Panc1 (cell line): ENCODE data around the gene PNO1. TPM values are rescaled to one million over a fixed set of nuclear protein-coding genes. Genes with fewer than 3 reads are reported as not detected.

Experiments
- ATAC-seq: fragments of 200-7000 bp; cut with Tn5 transposase; 2 replicates; pipeline ENCODE4 v1.9.1; 2020; ENCODE audit warnings: mild to moderate bottlenecking, moderate library complexity
- BruUV-seq: library from RNA; stranded (reverse); fragments of 400-500 nt; replicated peaks from 2 replicates; lab custom pipeline; 2021; lab: Mats Ljungman, UMichigan
- CTCF ChIA-PET: fragments of 300-600 bp; sonication (Branson Sonifier 250); formaldehyde crosslinking; loops from one replicate; lab custom pipeline; 2022; ENCODE audit warnings: antibody characterized with exemption; lab: Charles Lee
- POLR2A ChIA-PET: fragments of 300-600 bp; sonication (Branson Sonifier 250); formaldehyde crosslinking; loops from one replicate; lab custom pipeline; 2022; ENCODE audit warnings: antibody characterized with exemption; lab: Charles Lee
- DNase-seq: peaks from one replicate; pipeline ENCODE4 v3.0.0-alpha.2; 2010; ENCODE audit warnings: low read depth, low spot score
- H3K27ac ChIP-seq: 2 replicates; pipeline ENCODE4 v1.5.1; 2011; ENCODE audit warnings: mild to moderate bottlenecking, low read length, inconsistent platforms
- H3K27me3 ChIP-seq: fragments of 200-500 bp; sonication (Bioruptor generic); 2 replicates; pipeline ENCODE4 v1.6.0; 2014; ENCODE audit warnings: low read length, inconsistent platforms; ENCODE audit not compliant: control insufficient read depth, insufficient read depth
- H3K36me3 ChIP-seq: fragments of 200-500 bp; sonication (Bioruptor generic); 2 replicates; pipeline ENCODE4 v1.5.1; 2014; ENCODE audit warnings: inconsistent platforms, mild to moderate bottlenecking, low read length, moderate library complexity; ENCODE audit not compliant: control insufficient read depth, insufficient read depth
- H3K4me1 ChIP-seq: 2 replicates; pipeline ENCODE4 v1.5.1; 2011; ENCODE audit warnings: inconsistent platforms, mild to moderate bottlenecking, low read length, moderate library complexity; ENCODE audit not compliant: control insufficient read depth, insufficient read depth
- H3K4me3 ChIP-seq, 2 experiments: 2 replicates each; pipeline ENCODE4 v1.5.1; 2011 to 2012; ENCODE audit warnings: low read depth in 2 of 2, low read length in 2 of 2, mild to moderate bottlenecking in 2 of 2, inconsistent platforms in 1 of 2, moderate library complexity in 1 of 2
- H3K9me3 ChIP-seq: fragments of 200-500 bp; sonication (Bioruptor generic); 2 replicates; pipeline ENCODE4 v1.5.1; 2014; ENCODE audit warnings: low read depth, mild to moderate bottlenecking, inconsistent platforms, low read length, moderate library complexity; ENCODE audit not compliant: control insufficient read depth, insufficient read depth
- POLR2AphosphoS5 ChIP-seq: IDR thresholded peaks from 2 replicates; pipeline ENCODE4 v1.6.1; 2012; ENCODE audit warnings: mild to moderate bottlenecking, low read depth, low read length, moderate library complexity
- SIN3A ChIP-seq: IDR thresholded peaks from 2 replicates; pipeline ENCODE4 v1.6.1; 2012; ENCODE audit warnings: low read depth, mild to moderate bottlenecking, low read length, moderate library complexity, borderline replicate concordance; ENCODE audit not compliant: insufficient read depth
- TCF7L2 ChIP-seq: IDR thresholded peaks from 2 replicates; pipeline ENCODE4 v1.6.1; 2011; ENCODE audit warnings: mild to moderate bottlenecking, low read depth, low read length, inconsistent platforms
- in situ Hi-C: cut with HindIII; loops from 2 replicates; pipeline ENCODE4 v1.10.0; 2016; ENCODE audit warnings: low sequenced_read_pairs, low pct_unique_long_range_greater_than_20kb
- intact Hi-C: fragments of 100-400 bp; cut with micrococcal nuclease; formaldehyde crosslinking; loops from one replicate; pipeline ENCODE4 v1.10.0; 2022; ENCODE audit not compliant: unreplicated experiment
- total RNA-seq: library from RNA; stranded (reverse); gene quantifications from one replicate; pipeline ENCODE4 v1.2.1, GENCODE V29; 2021; ENCODE audit not compliant: unreplicated experiment
- TF ChIP-seq, protein P1 (sequence below): fragments of 450-650 bp; IDR thresholded peaks from 2 replicates; pipeline ENCODE4 v1.5.1; 2017; ENCODE audit warnings: mild to moderate bottlenecking
- TF ChIP-seq, protein P2 (sequence below), 2 experiments: IDR thresholded peaks; 2 replicates each; pipeline ENCODE4 v1.6.1; 2011 to 2012; ENCODE audit warnings: low read depth in 2 of 2, control low read depth in 1 of 2, low read length in 1 of 2, mild to moderate bottlenecking in 1 of 2, moderate library complexity in 1 of 2; ENCODE audit not compliant: insufficient read depth in 1 of 2

The PNO1 gene
- total RNA-seq, 1 experiment from 2014 or later: 37.7 TPM

DNA sequence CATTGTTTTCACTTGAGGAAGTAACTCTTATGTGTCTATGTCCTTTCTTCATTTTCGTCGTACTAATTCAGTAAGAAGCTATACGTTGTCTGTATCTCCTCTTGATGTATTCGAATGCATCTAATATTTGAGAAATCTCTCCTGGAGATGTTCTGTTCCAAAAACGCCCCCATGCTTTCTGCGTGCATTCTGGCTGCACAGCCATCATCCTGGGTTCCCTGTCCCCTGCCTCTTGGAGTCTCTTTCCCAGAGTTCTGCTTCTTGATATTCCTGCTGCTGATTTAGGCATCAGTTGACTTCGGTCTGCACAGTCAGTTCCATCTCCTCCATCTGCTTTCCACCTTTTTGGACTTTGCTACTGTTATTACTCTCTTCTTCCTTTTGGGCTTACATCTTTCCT is 13.5 kb downstream of the PNO1 start:
- intact Hi-C loops: no loop called here
- TF ChIP-seq SIN3A: no peak
- no peak for TF ChIP-seq TCF7L2
- TF ChIP-seq, protein P1, sequence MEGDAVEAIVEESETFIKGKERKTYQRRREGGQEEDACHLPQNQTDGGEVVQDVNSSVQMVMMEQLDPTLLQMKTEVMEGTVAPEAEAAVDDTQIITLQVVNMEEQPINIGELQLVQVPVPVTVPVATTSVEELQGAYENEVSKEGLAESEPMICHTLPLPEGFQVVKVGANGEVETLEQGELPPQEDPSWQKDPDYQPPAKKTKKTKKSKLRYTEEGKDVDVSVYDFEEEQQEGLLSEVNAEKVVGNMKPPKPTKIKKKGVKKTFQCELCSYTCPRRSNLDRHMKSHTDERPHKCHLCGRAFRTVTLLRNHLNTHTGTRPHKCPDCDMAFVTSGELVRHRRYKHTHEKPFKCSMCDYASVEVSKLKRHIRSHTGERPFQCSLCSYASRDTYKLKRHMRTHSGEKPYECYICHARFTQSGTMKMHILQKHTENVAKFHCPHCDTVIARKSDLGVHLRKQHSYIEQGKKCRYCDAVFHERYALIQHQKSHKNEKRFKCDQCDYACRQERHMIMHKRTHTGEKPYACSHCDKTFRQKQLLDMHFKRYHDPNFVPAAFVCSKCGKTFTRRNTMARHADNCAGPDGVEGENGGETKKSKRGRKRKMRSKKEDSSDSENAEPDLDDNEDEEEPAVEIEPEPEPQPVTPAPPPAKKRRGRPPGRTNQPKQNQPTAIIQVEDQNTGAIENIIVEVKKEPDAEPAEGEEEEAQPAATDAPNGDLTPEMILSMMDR: no peak
- TF ChIP-seq POLR2AphosphoS5: no peak
- TF ChIP-seq, protein P2, sequence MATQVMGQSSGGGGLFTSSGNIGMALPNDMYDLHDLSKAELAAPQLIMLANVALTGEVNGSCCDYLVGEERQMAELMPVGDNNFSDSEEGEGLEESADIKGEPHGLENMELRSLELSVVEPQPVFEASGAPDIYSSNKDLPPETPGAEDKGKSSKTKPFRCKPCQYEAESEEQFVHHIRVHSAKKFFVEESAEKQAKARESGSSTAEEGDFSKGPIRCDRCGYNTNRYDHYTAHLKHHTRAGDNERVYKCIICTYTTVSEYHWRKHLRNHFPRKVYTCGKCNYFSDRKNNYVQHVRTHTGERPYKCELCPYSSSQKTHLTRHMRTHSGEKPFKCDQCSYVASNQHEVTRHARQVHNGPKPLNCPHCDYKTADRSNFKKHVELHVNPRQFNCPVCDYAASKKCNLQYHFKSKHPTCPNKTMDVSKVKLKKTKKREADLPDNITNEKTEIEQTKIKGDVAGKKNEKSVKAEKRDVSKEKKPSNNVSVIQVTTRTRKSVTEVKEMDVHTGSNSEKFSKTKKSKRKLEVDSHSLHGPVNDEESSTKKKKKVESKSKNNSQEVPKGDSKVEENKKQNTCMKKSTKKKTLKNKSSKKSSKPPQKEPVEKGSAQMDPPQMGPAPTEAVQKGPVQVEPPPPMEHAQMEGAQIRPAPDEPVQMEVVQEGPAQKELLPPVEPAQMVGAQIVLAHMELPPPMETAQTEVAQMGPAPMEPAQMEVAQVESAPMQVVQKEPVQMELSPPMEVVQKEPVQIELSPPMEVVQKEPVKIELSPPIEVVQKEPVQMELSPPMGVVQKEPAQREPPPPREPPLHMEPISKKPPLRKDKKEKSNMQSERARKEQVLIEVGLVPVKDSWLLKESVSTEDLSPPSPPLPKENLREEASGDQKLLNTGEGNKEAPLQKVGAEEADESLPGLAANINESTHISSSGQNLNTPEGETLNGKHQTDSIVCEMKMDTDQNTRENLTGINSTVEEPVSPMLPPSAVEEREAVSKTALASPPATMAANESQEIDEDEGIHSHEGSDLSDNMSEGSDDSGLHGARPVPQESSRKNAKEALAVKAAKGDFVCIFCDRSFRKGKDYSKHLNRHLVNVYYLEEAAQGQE (IDR thresholded peaks at IDR 0.05; ENCODE audit: insufficient read depth in 1 of 2, low read depth in 2 of 2, low read length in 1 of 2): no peak
- CTCF ChIA-PET: no interaction called here
- no peaks in the 10 kb centered on the region for H3K27me3 ChIP-seq
- H3K27ac ChIP-seq: no peak overlapping the region
- H3K36me3 ChIP-seq: peaks cover 28% of the 10 kb centered on the region
- POLR2A ChIA-PET: interaction anchor here (0.6 kb wide), 1 partner anchor 17 kb away, joined by 9 read pairs; no protein-coding TSS in a partner anchor
- DNase-seq: no peak
- BruUV-seq: no TSS peak
- H3K4me3 ChIP-seq: no peak overlapping the region
- ATAC-seq: no peak
- no peaks in the 10 kb centered on the region for H3K9me3 ChIP-seq
- H3K4me1 ChIP-seq: no peaks in the 10 kb centered on the region
- in situ Hi-C loops: no loop called here

DNA sequence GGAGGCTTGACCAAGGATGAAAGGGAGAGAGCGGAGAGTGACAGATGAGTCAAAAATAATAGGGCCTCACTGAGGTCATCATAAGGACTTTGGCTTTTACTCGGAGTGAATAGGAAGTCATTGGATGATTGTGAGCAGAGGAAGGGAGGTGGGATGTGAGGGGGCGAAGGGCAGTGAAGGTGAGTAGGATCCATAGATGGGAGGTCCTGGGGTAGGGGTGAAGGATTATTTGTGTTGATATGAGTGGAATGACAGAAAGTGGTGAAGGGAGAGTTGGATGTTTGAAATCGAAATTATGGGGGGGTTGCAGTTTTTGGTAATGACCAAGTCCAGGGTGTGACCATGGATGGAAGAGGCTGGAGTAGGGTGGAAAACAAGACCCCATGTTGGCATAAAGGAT is 14.0 kb downstream of the PNO1 start:
- DNase-seq (no peak), ATAC-seq (no peak)
- TF ChIP-seq TCF7L2 (no peak), POLR2AphosphoS5 (no peak), SIN3A (no peak)
- TF ChIP-seq, protein P2 (IDR thresholded peaks at IDR 0.05; ENCODE audit: insufficient read depth in 1 of 2, low read depth in 2 of 2, low read length in 1 of 2): no peak
- TF ChIP-seq, protein P1: no peak
- intact Hi-C loops (no loop called here), in situ Hi-C loops (no loop called here)
- no TSS peak for BruUV-seq
- POLR2A ChIA-PET: no interaction called here
- CTCF ChIA-PET: no interaction called here
- Histone ChIP-seq H3K4me3 (no peak overlapping the region), H3K27me3 (no peaks in the 10 kb centered on the region), H3K36me3 (peaks cover 30% of the 10 kb centered on the region), H3K9me3 (no peaks in the 10 kb centered on the region), H3K4me1 (no peaks in the 10 kb centered on the region), H3K27ac (no peak overlapping the region)
